ENCODE measurements around the gene GRIK1. TPM values are rescaled to one million over a fixed set of nuclear protein-coding genes. Genes with fewer than 3 reads are reported as not detected.

GRIK1 gene
- total RNA-seq, 1 experiment from 2014 or later: not detected

DNA sequence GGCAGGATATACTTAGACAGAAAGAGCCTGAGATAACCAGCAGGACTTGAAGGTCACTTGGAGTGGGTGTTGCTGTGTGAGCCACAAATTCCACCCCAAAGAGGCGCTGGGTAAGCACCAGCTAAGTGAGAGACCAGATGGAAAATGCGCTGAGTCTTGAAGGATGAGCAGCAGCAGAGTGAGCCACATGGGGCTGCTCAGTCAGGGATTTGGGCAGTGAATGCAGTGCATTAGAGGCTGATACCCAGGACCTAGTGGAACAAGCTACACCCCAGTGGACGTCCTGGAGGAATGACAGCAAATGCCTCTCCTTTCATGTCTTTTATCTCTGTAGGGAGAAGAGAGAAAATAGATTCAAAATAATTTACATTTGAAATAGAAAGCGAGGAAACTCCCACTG lies 11.3 kb downstream of the GRIK1 start:
- BruUV-seq (replicated peaks): no TSS peak
- Histone ChIP-seq H3K9me3 (no peaks in the 10 kb centered on the region), H3K36me3 (ENCODE audit: control insufficient read depth, insufficient read depth, low read length) (no peaks in the 10 kb centered on the region), H3K27me3 (replicated peaks; ENCODE audit: control insufficient read depth, insufficient read depth, low read length) (no peaks in the 10 kb centered on the region), H3K4me1 (no peaks in the 10 kb centered on the region), H3K4me3 (ENCODE audit: low read depth, low read length) (no peak overlapping the region)
- no peaks in the 10 kb centered on the region for H3K4me1 Mint-ChIP-seq (ENCODE audit: low read depth, unreplicated experiment)
- no peak overlapping the region for H3K4me3 Mint-ChIP-seq (ENCODE audit: unreplicated experiment)
- intact Hi-C loops (cut with micrococcal nuclease; ENCODE audit: unreplicated experiment): no loop called here
- peaks cover 3% of the 10 kb centered on the region for H3K27me3 Mint-ChIP-seq (ENCODE audit: insufficient read depth, unreplicated experiment)
- TF ChIP-seq, protein P1, sequence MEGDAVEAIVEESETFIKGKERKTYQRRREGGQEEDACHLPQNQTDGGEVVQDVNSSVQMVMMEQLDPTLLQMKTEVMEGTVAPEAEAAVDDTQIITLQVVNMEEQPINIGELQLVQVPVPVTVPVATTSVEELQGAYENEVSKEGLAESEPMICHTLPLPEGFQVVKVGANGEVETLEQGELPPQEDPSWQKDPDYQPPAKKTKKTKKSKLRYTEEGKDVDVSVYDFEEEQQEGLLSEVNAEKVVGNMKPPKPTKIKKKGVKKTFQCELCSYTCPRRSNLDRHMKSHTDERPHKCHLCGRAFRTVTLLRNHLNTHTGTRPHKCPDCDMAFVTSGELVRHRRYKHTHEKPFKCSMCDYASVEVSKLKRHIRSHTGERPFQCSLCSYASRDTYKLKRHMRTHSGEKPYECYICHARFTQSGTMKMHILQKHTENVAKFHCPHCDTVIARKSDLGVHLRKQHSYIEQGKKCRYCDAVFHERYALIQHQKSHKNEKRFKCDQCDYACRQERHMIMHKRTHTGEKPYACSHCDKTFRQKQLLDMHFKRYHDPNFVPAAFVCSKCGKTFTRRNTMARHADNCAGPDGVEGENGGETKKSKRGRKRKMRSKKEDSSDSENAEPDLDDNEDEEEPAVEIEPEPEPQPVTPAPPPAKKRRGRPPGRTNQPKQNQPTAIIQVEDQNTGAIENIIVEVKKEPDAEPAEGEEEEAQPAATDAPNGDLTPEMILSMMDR (IDR thresholded peaks at IDR 0.05; ENCODE audit: insufficient read depth in 1 of 2, low read depth in 1 of 2, low read length in 1 of 2, severe bottlenecking in 1 of 2, unreplicated experiment in 1 of 2): no peak
- ChIA-PET POLR2A (no interaction called here), CTCF (no interaction called here)
- no peaks in the 10 kb centered on the region for H3K36me3 Mint-ChIP-seq (ENCODE audit: insufficient read depth, unreplicated experiment)
- DNase-seq: no peak
- H3K9me3 Mint-ChIP-seq (ENCODE audit: unreplicated experiment): no peaks in the 10 kb centered on the region
- H3K27ac Mint-ChIP-seq (ENCODE audit: unreplicated experiment): no peak overlapping the region

DNA sequence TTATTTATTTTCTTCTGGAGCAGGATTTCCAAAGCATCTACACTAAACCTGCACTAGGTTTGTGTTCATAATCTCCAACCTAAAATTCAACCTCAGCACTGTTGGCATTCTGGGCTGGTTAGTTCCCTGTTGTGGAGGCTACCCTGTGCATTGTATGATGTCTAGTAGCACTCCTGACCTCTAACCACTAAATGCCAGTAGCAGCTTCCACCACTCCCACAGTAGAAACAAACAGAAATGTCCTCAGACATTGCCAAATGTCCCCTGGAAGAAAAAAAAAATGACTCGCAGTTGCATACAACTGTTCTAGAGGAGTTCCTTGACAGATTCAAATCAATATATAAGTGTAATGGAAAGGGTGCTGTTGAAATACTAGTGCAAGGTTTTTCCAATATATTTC lies 18.9 kb downstream of the GRIK1 start:
- no peaks in the 10 kb centered on the region for H3K4me1 ChIP-seq
- H3K9me3 Mint-ChIP-seq (ENCODE audit: unreplicated experiment): no peaks in the 10 kb centered on the region
- no peak overlapping the region for H3K27ac Mint-ChIP-seq (ENCODE audit: unreplicated experiment)
- no peaks in the 10 kb centered on the region for H3K27me3 ChIP-seq (replicated peaks; ENCODE audit: control insufficient read depth, insufficient read depth, low read length)
- ChIA-PET POLR2A (no interaction called here), CTCF (no interaction called here)
- no peak overlapping the region for H3K4me3 ChIP-seq (ENCODE audit: low read depth, low read length)
- BruUV-seq (replicated peaks): no TSS peak
- H3K9me3 ChIP-seq: no peaks in the 10 kb centered on the region
- no peaks in the 10 kb centered on the region for H3K36me3 ChIP-seq (ENCODE audit: control insufficient read depth, insufficient read depth, low read length)
- intact Hi-C loops (cut with micrococcal nuclease; ENCODE audit: unreplicated experiment): no loop called here
- peaks cover 8% of the 10 kb centered on the region for H3K27me3 Mint-ChIP-seq (ENCODE audit: insufficient read depth, unreplicated experiment)
- no peak for DNase-seq
- H3K4me1 Mint-ChIP-seq (ENCODE audit: low read depth, unreplicated experiment): no peaks in the 10 kb centered on the region
- no peak overlapping the region for H3K4me3 Mint-ChIP-seq (ENCODE audit: unreplicated experiment)
- no peaks in the 10 kb centered on the region for H3K36me3 Mint-ChIP-seq (ENCODE audit: insufficient read depth, unreplicated experiment)
- TF ChIP-seq, protein P1 (IDR thresholded peaks at IDR 0.05; ENCODE audit: insufficient read depth in 1 of 2, low read depth in 1 of 2, low read length in 1 of 2, severe bottlenecking in 1 of 2, unreplicated experiment in 1 of 2): no peak

DNA sequence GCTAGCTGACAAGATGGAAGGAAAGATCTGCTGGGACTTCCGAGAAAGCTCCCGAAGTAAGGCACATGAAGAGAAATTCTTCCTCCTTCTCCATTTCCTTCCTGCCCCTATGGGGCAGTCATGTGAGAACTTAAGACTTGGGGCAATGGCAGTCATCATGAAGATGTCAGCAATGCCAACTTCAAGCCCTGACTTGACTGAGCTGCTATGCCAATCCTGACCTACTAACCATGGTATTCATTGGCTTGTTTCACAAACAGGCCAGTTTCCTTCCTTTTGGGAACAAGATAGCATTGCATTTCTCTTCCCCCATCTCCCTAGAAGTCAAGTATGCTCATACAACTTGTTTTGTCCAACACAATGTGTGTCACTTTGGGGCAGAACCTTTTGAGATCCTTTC lies 25.5 kb downstream of the GRIK1 start:
- ChIA-PET POLR2A (no interaction called here), CTCF (no interaction called here)
- Mint-ChIP-seq H3K27ac (ENCODE audit: unreplicated experiment) (no peak overlapping the region), H3K27me3 (ENCODE audit: insufficient read depth, unreplicated experiment) (peaks cover 4% of the 10 kb centered on the region), H3K36me3 (ENCODE audit: insufficient read depth, unreplicated experiment) (no peaks in the 10 kb centered on the region), H3K4me1 (ENCODE audit: low read depth, unreplicated experiment) (no peaks in the 10 kb centered on the region), H3K4me3 (ENCODE audit: unreplicated experiment) (no peak overlapping the region), H3K9me3 (ENCODE audit: unreplicated experiment) (peaks cover 13% of the 10 kb centered on the region)
- no peak for DNase-seq
- Histone ChIP-seq H3K36me3 (ENCODE audit: control insufficient read depth, insufficient read depth, low read length) (no peaks in the 10 kb centered on the region), H3K4me1 (no peaks in the 10 kb centered on the region), H3K9me3 (peaks cover 3% of the 10 kb centered on the region; the same call in 1 of the 2 replicates), H3K4me3 (ENCODE audit: low read depth, low read length) (no peak overlapping the region), H3K27me3 (replicated peaks; ENCODE audit: control insufficient read depth, insufficient read depth, low read length) (no peaks in the 10 kb centered on the region)
- intact Hi-C loops (cut with micrococcal nuclease; ENCODE audit: unreplicated experiment): no loop called here
- TF ChIP-seq, protein P1 (IDR thresholded peaks at IDR 0.05; ENCODE audit: insufficient read depth in 1 of 2, low read depth in 1 of 2, low read length in 1 of 2, severe bottlenecking in 1 of 2, unreplicated experiment in 1 of 2): no peak
- no TSS peak for BruUV-seq (replicated peaks)

All from Caco-2 (cell line).